ENCODE results near the gene NPAS2. TPM values are rescaled to one million over a fixed set of nuclear protein-coding genes. Genes with fewer than 3 reads are reported as not detected.

Gene NPAS2
- total and polyA plus RNA-seq, 2 of the 8 experiments (the other 6 are each of a cell fraction or from before 2014, with no cell fraction given) = 1.8 to 1.9 TPM

- TF ChIP-seq POU5F1 (IDR thresholded peaks at IDR 0.05; ENCODE audit: low read depth, low read length) = no peak
- peak; percentile 31; the same call in 1 of the 2 replicates for TF ChIP-seq CEBPB (IDR thresholded peaks at IDR 0.05; ENCODE audit: low read depth, low read length)
- Histone ChIP-seq H3K27me3 (replicated peaks in 1 of 4; ENCODE audit: control insufficient read depth in 3 of 4, extremely low read depth in 1 of 4, insufficient read depth in 3 of 4, low read length in 3 of 4) (no peaks in the 10 kb centered on the region), H3K56ac (replicated peaks; ENCODE audit: insufficient read length, low read depth, low read length) (no peak overlapping the region), H3K27ac (ENCODE audit: low read depth, low read length) (no peak overlapping the region), H4K20me1 (replicated peaks in 1 of 2; ENCODE audit: control insufficient read depth in 1 of 2, insufficient read depth in 2 of 2, low read length in 2 of 2) (no peaks in the 10 kb centered on the region), H2AFZ (ENCODE audit: low read length) (no peak overlapping the region), H3K4me1 (replicated peaks in 1 of 4; ENCODE audit: control insufficient read depth in 3 of 4, insufficient read depth in 4 of 4, low read length in 3 of 4) (no peaks in the 10 kb centered on the region), H4K91ac (replicated peaks; ENCODE audit: insufficient read length, low read length) (no peak overlapping the region), H3K79me2 (ENCODE audit: control insufficient read depth in 1 of 2, insufficient read depth in 2 of 2, low read length in 2 of 2) (no peaks in the 10 kb centered on the region), H3K18ac (ENCODE audit: extremely low read depth, low read length) (no peak overlapping the region), H3K9me3 (ENCODE audit: insufficient read depth in 2 of 2, low read depth in 1 of 2, low read length in 1 of 2) (no peaks in the 10 kb centered on the region; a peak in 1 of 4 replicates), H3K79me1 (ENCODE audit: low read depth, low read length) (no peaks in the 10 kb centered on the region), H2BK5ac (ENCODE audit: low read depth, low read length) (no peak overlapping the region), H2AK5ac (ENCODE audit: low read depth, low read length) (no peak overlapping the region), H3K23ac (ENCODE audit: insufficient read length) (no peak overlapping the region), H2BK15ac (ENCODE audit: low read length) (no peak overlapping the region), H3K4me2 (ENCODE audit: insufficient read depth in 1 of 2, low read depth in 2 of 2, low read length in 2 of 2) (no peak overlapping the region), H4K5ac (ENCODE audit: insufficient read length, low read depth, low read length) (no peak overlapping the region), H3K14ac (ENCODE audit: insufficient read length) (no peak overlapping the region), H3K23me2 (ENCODE audit: low read depth, low read length) (no peaks in the 10 kb centered on the region), H3K36me3 (ENCODE audit: control insufficient read depth in 2 of 4, insufficient read depth in 4 of 4, low read length in 3 of 4) (no peaks in the 10 kb centered on the region), H3K9ac (replicated peaks in 1 of 4; ENCODE audit: extremely low read depth in 1 of 4, low read depth in 3 of 4, low read length in 3 of 4) (no peak overlapping the region), H2BK12ac (ENCODE audit: low read depth, low read length) (no peak overlapping the region), H2BK20ac (ENCODE audit: low read length) (no peak overlapping the region), H3K4ac (replicated peaks; ENCODE audit: insufficient read length, low read depth, low read length) (no peak overlapping the region), H4K8ac (ENCODE audit: extremely low read depth, insufficient read depth, low read length) (no peak overlapping the region), H3K4me3 (ENCODE audit: extremely low read depth in 1 of 4, insufficient read depth in 2 of 4, low read depth in 3 of 4, low read length in 4 of 4) (no peak overlapping the region), H2BK120ac (replicated peaks; ENCODE audit: low read depth, low read length) (no peak overlapping the region)
- FAIRE-seq (no peak), DNase-seq (ENCODE audit: low read depth in 1 of 2, low spot score in 2 of 2) (no peak)
- POLR2A ChIA-PET (ENCODE audit: partially characterized antibody) = no interaction called here
- WGBS, 2 experiments (ENCODE audit: extremely low coverage in 1 of 2, insufficient coverage in 1 of 2, insufficient read length in 1 of 2, insufficient replicate concordance in 2 of 2, low coverage in 1 of 2, low lambda C conversion rate in 2 of 2, missing lambda C conversion rate in 1 of 2) = 69% methylated on average over 2 of the region's 2 CpGs; no CpG with 5 or more reads in 1 of the 2 experiments
- CTCF ChIA-PET (ENCODE audit: partially characterized antibody) = interaction anchor here (4.5 kb wide), 1 partner anchor 17 kb away, joined by 22 read pairs; no protein-coding TSS in a partner anchor
Measured at GRCh38 chr2:100936972-100937542, 117.1 kb downstream of the NPAS2 start.

Measured in H1 (cell line).